ENCODE data around the gene ACTL6B. TPM values are rescaled to one million over a fixed set of nuclear protein-coding genes. Genes with fewer than 3 reads are reported as not detected.

Gene ACTL6B
- total and polyA plus RNA-seq, 9 donors: 0.19 to 0.40 TPM; not detected in 7

DNA sequence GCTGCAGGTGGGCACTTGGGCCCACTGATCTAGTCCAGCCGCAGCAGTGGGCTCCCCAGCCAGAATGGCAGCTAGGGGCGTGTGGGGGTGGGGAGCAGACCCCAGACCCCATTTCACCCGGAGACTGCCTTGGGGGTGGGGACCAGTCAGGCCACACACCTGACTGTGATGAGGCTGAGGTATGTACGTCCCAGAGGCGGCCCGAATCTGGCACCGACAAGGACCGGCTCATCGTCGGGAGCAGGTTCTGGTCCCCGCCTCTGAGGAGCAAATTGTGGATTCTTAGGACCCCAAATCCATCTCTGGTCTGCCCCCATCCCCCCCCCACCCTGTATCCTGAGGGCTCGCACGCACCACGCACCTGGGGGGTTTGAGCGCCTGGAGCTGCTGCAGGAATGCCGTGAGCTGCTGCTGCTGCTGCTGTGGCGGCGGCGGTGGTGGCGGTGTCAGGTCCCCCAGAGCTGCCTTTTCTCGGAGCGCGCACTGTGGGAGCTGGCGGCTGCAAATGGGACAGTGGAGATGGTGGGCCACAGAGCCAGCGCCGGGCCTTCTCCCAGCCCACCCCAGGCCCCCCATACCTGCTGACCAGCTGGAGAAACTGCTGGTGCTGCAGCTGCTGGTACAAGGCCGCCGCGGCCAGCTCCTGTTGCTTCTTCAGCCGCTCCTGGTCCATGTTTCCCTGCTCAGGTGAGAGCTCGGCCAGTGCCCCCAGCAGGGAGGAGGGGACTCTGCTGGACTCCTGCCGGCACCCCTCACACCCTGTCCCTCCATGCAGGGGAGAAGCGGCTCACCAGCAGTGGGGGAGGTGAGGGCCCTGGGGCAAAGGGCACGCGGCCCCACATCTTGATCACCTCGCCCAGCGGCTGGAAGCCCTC is 27.6 kb upstream of the ACTL6B start:
- peaks cover 12% of the 10 kb centered on the region for H3K4me1 ChIP-seq (ENCODE audit: control insufficient read depth, insufficient read depth, low read length)
- H3K9me3 ChIP-seq (replicated peaks; ENCODE audit: control insufficient read depth, low read depth, low read length): no peaks in the 10 kb centered on the region
- peaks cover 98% of the 10 kb centered on the region for H3K36me3 ChIP-seq (ENCODE audit: control insufficient read depth, insufficient read depth, low read length)
- WGBS (ENCODE audit: insufficient coverage): 91% methylated on average over 21 of the region's 37 CpGs
- no peak for DNase-seq
- H3K27ac ChIP-seq (ENCODE audit: low read length): no peak overlapping the region
- no peaks in the 10 kb centered on the region for H3K27me3 ChIP-seq (ENCODE audit: control insufficient read depth, insufficient read depth, low read length)
- H3K4me3 ChIP-seq (ENCODE audit: low read length): no peak overlapping the region

GRCh38 chr7:100682991-100683658 is 26.9 kb upstream of the ACTL6B start:
- Histone ChIP-seq H3K4me1 (ENCODE audit: control insufficient read depth, insufficient read depth, low read length) (peaks cover 15% of the 10 kb centered on the region), H3K36me3 (ENCODE audit: control insufficient read depth, insufficient read depth, low read length) (peaks cover 98% of the 10 kb centered on the region), H3K4me3 (ENCODE audit: low read length) (no peak overlapping the region), H3K27ac (ENCODE audit: low read length) (no peak overlapping the region), H3K27me3 (ENCODE audit: control insufficient read depth, insufficient read depth, low read length) (no peaks in the 10 kb centered on the region), H3K9me3 (replicated peaks; ENCODE audit: control insufficient read depth, low read depth, low read length) (no peaks in the 10 kb centered on the region)
- 69% methylated on average over 23 of the region's 28 CpGs for WGBS (ENCODE audit: insufficient coverage)
- no peak for DNase-seq

DNA sequence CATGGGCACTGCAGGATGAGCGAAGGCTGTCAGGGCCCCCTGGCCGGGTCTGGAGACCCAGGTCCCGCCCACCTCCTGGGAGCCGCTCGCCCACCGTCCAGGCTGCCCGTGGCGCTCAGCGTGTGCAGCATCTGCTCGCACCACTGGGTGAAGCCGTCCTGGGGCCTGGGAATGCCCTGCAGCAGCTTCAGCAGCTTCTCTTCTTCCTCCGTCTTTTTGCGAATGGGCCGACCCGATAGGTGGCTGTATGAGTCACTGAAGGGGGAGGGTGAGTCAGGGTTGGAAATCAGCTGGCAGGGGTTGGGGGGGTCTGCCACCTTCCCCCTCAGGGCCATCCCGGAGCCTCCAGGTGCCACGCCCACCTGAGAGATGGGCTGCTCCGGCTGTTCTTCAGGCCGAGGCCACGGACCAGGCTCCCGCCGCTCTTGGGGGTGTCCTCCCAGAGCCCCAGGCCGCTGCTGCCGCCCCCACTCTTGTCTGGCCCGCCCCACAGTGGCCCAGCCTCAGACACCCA is 26.0 kb upstream of the ACTL6B start:
- 63% methylated on average over 20 of the region's 25 CpGs for WGBS (ENCODE audit: insufficient coverage)
- H3K9me3 ChIP-seq (replicated peaks; ENCODE audit: control insufficient read depth, low read depth, low read length): no peaks in the 10 kb centered on the region
- DNase-seq: no peak

GRCh38 chr7:100681491-100682227 is 25.4 kb upstream of the ACTL6B start:
- no peak overlapping the region for H3K4me3 ChIP-seq (ENCODE audit: low read length)
- no peaks in the 10 kb centered on the region for H3K27me3 ChIP-seq (ENCODE audit: control insufficient read depth, insufficient read depth, low read length)
- no peak overlapping the region for H3K27ac ChIP-seq (ENCODE audit: low read length)
- 65% methylated on average over 26 of the region's 29 CpGs for WGBS (ENCODE audit: insufficient coverage)
- peaks cover 98% of the 10 kb centered on the region for H3K36me3 ChIP-seq (ENCODE audit: control insufficient read depth, insufficient read depth, low read length)
- no peaks in the 10 kb centered on the region for H3K9me3 ChIP-seq (replicated peaks; ENCODE audit: control insufficient read depth, low read depth, low read length)
- H3K4me1 ChIP-seq (ENCODE audit: control insufficient read depth, insufficient read depth, low read length): peaks cover 17% of the 10 kb centered on the region
- DNase-seq: no peak

More for the DNA sequence above, 26.0 kb upstream of the ACTL6B start:
- H3K4me1 ChIP-seq (ENCODE audit: control insufficient read depth, insufficient read depth, low read length): peaks cover 15% of the 10 kb centered on the region
- no peaks in the 10 kb centered on the region for H3K27me3 ChIP-seq (ENCODE audit: control insufficient read depth, insufficient read depth, low read length)
- peaks cover 98% of the 10 kb centered on the region for H3K36me3 ChIP-seq (ENCODE audit: control insufficient read depth, insufficient read depth, low read length)
- H3K27ac ChIP-seq (ENCODE audit: low read length): no peak overlapping the region
- H3K4me3 ChIP-seq (ENCODE audit: low read length): no peak overlapping the region

DNA sequence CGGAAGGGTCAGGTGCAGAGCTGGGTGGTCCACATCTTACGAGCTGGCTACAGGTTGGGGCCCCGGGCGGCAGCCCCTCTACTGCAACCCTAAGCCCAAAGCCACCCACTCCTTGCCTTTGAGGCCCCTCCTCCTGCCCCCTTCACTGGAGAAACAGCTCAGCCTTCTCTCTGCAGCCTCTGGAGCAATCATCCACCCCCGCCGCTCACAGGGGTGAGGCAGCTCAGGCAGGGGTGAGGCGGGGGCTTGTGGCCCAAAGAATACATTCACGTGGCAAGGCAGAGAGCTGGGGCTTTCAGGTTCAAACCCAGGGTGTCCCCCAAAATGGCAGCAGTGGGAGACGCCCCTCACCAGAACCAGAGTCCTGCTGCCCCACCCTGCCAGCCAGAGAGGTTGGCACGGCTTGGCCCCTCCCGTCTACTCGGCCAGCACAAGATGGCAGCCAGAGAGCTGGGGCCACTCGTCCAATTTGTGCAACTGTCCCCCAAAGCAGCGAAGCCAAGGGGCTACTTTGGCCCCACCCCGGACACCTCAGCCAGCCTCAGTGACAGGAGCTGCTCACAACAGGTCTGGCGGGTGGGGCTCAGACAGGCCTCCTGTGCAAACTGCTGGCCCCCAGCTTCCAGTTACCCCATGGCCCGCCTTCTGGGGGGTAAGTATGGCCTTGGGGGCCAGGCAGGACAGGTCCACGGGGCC is 24.5 kb upstream of the ACTL6B start:
- Histone ChIP-seq H3K4me1 (ENCODE audit: control insufficient read depth, insufficient read depth, low read length) (peaks cover 25% of the 10 kb centered on the region), H3K36me3 (ENCODE audit: control insufficient read depth, insufficient read depth, low read length) (peaks cover 92% of the 10 kb centered on the region), H3K27me3 (ENCODE audit: control insufficient read depth, insufficient read depth, low read length) (no peaks in the 10 kb centered on the region), H3K4me3 (ENCODE audit: low read length) (no peak overlapping the region), H3K27ac (ENCODE audit: low read length) (no peak overlapping the region), H3K9me3 (replicated peaks; ENCODE audit: control insufficient read depth, low read depth, low read length) (no peaks in the 10 kb centered on the region)
- no peak for DNase-seq
- 78% methylated on average over 13 of the region's 18 CpGs for WGBS (ENCODE audit: insufficient coverage)

- WGBS (ENCODE audit: insufficient coverage): 53% methylated on average over 5 of the region's 13 CpGs
- DNase-seq: peak; percentile 69
- Histone ChIP-seq H3K36me3 (ENCODE audit: control insufficient read depth, insufficient read depth, low read length) (peaks cover 86% of the 10 kb centered on the region), H3K9me3 (replicated peaks; ENCODE audit: control insufficient read depth, low read depth, low read length) (no peaks in the 10 kb centered on the region), H3K4me1 (ENCODE audit: control insufficient read depth, insufficient read depth, low read length) (peaks cover 28% of the 10 kb centered on the region), H3K27me3 (ENCODE audit: control insufficient read depth, insufficient read depth, low read length) (no peaks in the 10 kb centered on the region), H3K4me3 (ENCODE audit: low read length) (no peak overlapping the region), H3K27ac (ENCODE audit: low read length) (no peak overlapping the region)
Observed at GRCh38 chr7:100679927-100680575, 23.8 kb upstream of the ACTL6B start.

GRCh38 chr7:100679129-100679926 is 23.1 kb upstream of the ACTL6B start:
- no peak overlapping the region for H3K27ac ChIP-seq (ENCODE audit: low read length)
- WGBS (ENCODE audit: insufficient coverage): 72% methylated on average over 9 of the region's 13 CpGs
- no peaks in the 10 kb centered on the region for H3K9me3 ChIP-seq (replicated peaks; ENCODE audit: control insufficient read depth, low read depth, low read length)
- peaks cover 78% of the 10 kb centered on the region for H3K36me3 ChIP-seq (ENCODE audit: control insufficient read depth, insufficient read depth, low read length)
- H3K4me3 ChIP-seq (ENCODE audit: low read length): no peak overlapping the region
- no peak for DNase-seq
- H3K4me1 ChIP-seq (ENCODE audit: control insufficient read depth, insufficient read depth, low read length): peaks cover 28% of the 10 kb centered on the region
- H3K27me3 ChIP-seq (ENCODE audit: control insufficient read depth, insufficient read depth, low read length): no peaks in the 10 kb centered on the region

DNA sequence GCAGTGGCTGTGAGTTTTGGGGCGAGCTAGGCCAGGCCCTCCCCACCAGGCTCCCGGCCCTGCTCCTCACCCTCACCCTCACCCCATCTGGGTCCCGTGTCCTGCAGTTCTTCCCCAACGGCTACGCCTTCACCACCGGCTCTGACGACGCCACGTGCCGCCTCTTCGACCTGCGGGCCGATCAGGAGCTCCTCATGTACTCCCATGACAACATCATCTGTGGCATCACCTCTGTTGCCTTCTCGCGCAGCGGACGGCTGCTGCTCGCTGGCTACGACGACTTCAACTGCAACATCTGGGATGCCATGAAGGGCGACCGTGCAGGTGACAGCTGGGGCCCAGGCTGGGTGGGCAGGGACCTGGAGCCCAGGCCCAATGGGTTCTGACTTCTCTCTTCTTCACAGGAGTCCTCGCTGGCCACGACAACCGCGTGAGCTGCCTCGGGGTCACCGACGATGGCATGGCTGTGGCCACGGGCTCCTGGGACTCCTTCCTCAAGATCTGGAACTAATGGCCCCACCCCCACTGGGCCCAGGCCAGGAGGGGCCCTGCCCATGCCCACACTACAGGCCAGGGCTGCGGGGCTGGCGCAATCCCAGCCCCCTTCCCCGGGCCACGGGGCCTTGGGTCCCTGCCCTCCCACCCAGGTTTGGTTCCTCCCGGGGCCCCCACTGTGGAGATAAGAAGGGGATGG is 22.2 kb upstream of the ACTL6B start:
- no peak overlapping the region for H3K4me3 ChIP-seq (ENCODE audit: low read length)
- H3K27me3 ChIP-seq (ENCODE audit: control insufficient read depth, insufficient read depth, low read length): no peaks in the 10 kb centered on the region
- no peaks in the 10 kb centered on the region for H3K9me3 ChIP-seq (replicated peaks; ENCODE audit: control insufficient read depth, low read depth, low read length)
- H3K36me3 ChIP-seq (ENCODE audit: control insufficient read depth, insufficient read depth, low read length): peaks cover 70% of the 10 kb centered on the region
- DNase-seq: no peak
- peaks cover 28% of the 10 kb centered on the region for H3K4me1 ChIP-seq (ENCODE audit: control insufficient read depth, insufficient read depth, low read length)
- WGBS (ENCODE audit: insufficient coverage): 70% methylated on average over 27 of the region's 35 CpGs
- no peak overlapping the region for H3K27ac ChIP-seq (ENCODE audit: low read length)

All from muscle of leg (tissue), 11 donors.